Measurements from ENCODE around the gene LIPC. TPM values are rescaled to one million over a fixed set of nuclear protein-coding genes. Genes with fewer than 3 reads are reported as not detected.

Gene LIPC
- total RNA-seq, 1 donor from 2014 or later, result 24.4 TPM

DNA sequence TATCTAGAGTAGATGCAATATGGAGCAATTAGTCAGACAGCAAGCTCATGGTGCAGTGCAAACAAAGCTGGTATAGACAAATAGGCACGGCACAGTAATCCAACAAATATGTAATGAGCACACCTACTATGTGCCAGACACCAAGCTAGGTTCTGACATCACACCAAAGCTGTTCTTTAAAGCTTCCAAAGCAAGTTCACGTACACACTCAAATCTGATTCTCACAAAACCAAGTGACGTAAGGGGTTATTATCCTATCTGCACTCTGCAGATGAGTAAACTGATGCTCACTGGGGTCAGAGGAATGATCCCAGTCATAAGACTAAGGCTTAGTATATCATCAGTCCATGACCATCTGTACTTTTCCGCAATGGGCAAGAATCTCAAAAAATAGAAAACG is 27.8 kb upstream of the LIPC start:
- intact Hi-C loops (cut with DNase I), result no loop called here
- no peak for ATAC-seq
- DNase-seq (ENCODE audit: low spot score), result no peak

DNA sequence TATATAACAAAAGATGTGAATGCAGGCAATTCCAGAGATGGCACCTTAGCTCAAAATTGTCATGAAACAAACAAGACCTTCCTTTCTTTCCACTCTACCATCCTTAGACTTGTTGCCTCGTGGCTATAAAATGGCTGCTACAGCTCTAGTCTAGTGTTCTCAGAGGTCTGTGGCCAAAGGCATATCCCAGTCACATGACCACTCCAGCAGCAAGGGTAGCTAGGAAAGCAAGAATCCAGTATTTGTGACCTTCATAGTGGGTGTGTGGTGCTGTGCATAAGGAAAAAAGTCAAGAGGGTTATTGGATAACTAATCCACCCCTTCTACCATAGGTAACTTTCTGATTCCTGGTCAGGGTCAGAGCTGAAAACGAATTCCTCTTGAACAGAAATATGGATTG is 27.1 kb upstream of the LIPC start:
- DNase-seq (ENCODE audit: low spot score), result no peak
- ATAC-seq, result no peak
- intact Hi-C loops (cut with DNase I), result no loop called here

DNA sequence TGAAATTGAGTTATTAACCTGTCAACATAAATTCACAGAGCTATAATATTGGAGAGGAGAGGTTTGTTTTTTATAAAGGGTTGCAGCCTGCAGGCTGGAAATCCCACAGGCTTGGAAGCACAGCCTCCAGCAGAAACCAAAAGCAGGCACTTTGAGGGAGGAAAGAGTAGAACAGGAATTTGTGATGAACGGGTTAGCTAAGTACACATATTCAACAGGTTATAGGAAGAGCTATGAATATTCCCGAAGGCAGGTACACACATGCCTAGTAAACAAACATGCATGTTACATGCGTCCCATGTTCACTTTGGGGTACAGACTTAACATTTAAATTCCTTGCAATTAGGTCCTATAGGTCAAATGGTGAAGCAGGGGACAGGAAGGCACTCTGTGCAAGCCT is 25.9 kb upstream of the LIPC start:
- ATAC-seq (no peak), DNase-seq (ENCODE audit: low spot score) (no peak)

DNA sequence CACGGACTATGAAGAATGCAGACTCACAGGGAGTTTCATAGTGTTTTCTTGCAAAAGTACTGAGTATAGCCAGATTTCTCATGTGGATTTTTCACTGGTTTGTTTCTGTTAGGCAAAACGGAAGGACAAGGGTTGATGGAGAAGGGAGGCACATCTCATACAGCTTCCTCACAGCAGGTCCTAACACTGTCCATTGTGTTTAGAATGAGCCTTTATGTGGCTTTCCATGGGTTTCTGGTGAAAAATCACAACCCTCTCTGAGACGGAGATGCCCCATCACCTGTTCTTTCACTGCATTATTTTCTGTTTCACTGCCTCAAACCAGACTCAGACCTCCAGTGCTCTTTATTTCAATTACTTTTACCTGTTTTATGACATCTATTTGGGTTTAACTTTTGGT is 25.0 kb upstream of the LIPC start:
- DNase-seq (ENCODE audit: low spot score), result no peak

More for the DNA sequence above, 25.9 kb upstream of the LIPC start:
- intact Hi-C loops (cut with DNase I), result no loop called here

DNA sequence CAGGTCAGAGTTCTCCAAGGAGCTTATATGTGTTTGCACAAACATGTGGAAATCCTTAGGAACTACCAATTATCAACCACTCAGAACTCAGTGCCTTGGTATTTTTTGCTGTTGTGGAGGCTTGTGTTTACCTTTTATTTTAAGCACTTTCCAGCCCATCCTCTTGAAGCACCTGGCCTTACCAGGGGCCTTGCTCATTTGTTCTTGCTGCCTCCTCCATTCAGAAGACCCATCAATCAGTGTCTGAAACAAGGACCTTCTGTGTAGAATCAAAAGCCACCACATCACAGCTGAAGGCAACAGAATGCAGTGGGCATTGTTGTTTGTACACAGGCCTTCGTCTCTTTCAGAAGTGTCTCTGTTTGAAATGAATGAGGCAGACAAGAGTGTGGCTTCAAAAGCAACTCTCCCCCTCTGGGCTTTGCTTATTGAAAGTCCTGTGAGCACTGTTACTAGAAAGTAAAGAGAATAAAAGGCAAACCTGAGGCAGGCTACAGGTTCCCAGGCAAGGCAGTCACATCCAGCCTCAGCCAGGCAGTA is 24.5 kb upstream of the LIPC start:
- peak; percentile 30 for ATAC-seq
- intact Hi-C loops (cut with DNase I), result no loop called here
- DNase-seq (ENCODE audit: low spot score), result no peak

More for the DNA sequence above, 25.0 kb upstream of the LIPC start:
- intact Hi-C loops (cut with DNase I), result no loop called here
- no peak for ATAC-seq

DNA sequence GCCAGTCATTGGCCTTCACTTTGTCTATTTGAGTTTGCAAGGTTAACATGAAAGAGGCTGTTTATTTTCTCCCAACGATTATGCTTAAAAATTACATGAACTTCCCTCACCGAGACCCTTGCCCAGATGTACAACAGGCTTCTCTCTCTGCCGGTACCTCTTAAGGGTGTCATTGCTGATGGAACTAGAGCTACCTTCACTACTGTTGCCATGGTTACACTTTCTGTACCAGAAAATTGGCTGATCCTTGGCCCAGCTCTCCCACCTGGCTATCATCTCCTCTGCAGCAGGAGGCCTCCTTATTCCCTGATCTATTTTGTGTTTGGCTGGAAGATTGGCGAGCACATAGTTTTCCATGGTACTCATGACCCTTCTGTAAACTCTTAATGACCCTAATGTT is 24.0 kb upstream of the LIPC start:
- DNase-seq (ENCODE audit: low spot score) (no peak), ATAC-seq (no peak)
- intact Hi-C loops (cut with DNase I), result no loop called here

DNA sequence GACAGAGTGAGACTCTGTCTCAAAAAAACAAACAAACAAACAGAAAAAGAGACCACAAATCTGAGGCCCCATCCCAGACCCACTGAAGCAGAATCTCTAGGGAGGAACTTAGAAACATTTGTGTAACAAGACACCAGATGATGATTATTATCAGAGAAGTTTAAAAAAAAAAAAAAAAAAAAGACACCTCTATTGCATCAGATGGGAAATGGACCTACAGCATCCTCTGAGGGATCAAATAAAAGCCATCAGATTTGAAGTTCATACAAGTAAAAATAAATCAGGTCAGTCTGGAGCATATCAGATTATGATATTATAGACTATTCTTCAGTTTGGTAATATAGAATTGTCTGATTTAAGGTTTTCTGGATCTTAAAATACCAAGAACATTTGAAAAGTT is 21.9 kb upstream of the LIPC start:
- DNase-seq (ENCODE audit: low spot score) (no peak), ATAC-seq (no peak)
- intact Hi-C loops (cut with DNase I), result no loop called here

DNA sequence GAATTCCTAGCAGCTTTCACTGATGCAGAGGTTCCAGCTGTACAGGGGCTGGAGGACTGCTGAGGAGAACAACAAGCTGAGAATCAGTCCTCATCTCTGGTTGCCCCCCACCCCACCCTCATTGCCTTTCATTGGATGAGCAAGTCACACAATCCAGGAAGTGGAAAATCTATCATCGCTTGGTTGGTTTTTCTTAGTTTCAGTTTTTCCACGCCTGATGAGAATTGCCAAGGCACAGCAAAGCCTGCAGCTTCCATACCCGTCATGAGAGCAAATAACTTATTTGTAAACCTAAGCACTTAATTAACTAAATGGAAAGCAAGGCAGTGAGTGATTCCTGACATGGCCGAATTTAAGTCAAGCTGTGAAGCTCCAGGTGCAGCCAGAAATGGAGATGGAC is 21.4 kb upstream of the LIPC start:
- intact Hi-C loops (cut with DNase I), result no loop called here
- no peak for DNase-seq (ENCODE audit: low spot score)
- ATAC-seq, result no peak

DNA sequence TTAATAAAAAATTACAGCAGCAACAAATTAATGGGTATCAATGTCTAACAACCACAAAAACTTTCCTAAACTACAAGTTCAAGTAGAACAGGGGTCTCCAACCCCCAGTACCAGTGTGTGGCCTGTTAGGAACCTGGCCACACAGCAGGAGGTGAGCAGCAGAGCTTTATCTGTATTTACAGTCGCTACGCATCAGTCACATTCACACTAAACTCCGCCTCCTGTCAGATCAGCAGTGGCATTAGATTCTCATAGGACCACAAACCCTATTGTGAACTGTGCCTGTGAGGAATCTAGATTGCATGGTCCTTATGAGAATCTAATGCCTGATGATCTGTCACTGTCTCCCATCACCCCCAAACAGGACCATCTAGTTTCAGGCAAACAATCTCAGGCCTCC is 18.5 kb upstream of the LIPC start:
- intact Hi-C loops (cut with DNase I), result no loop called here
- ATAC-seq (no peak), DNase-seq (ENCODE audit: low spot score) (no peak)

DNA sequence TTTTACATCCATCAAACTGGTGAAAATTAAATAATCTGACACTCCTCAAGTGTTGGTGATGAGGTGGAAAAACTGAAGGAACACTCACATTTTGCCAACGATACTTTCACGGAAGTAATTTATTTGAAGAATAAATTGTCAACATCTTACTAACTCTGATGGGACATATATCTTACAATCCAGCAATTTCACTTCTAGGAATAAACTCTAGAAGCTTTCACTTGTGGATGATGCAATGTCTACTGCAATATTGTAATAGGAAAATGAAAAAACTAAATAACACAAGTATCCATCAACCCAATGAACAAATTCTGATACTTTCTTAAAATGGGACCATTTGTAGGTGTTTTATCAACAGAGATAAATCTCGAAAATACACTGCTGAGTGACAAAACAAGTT is 16.2 kb upstream of the LIPC start:
- DNase-seq (ENCODE audit: low spot score) (no peak), ATAC-seq (no peak)
- intact Hi-C loops (cut with DNase I), result no loop called here

DNA sequence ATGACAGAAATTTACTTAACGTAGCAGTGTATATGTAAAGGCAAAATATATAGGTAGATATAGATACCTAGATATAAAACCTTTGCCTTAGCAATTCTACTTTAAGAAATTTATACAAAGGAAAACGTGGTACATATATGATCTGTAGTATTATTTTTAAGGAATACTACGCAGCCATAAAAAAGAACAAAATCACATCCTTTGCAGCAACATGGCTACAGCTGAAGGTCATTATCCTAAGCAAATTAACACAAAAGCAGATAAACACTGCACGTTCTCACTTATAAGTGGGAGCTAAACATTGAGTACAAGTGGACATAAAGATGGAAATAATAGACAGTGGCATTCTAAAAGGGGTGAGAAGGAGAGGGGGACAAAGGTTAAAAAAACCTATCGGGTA is 14.8 kb upstream of the LIPC start:
- no peak for ATAC-seq
- intact Hi-C loops (cut with DNase I), result no loop called here
- DNase-seq (ENCODE audit: low spot score), result no peak

DNA sequence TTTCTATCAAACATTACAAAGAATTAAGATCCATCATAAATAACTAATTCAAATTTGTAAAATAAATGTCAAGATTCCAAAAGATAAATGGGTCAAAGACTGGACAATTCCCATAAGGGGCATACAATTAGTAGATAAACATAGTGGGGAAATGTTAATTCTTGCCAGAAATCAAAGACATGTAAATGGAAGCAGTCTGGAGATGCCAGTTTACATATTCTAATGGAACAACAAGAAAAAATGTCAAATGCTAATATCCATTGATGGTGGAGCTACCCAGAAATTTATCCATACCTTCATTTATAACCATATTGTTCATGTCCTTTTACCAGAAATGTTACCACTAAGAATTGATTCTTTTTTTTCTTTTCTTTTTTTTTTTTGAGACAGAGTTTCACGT is 13.7 kb upstream of the LIPC start:
- no peak for ATAC-seq
- no peak for DNase-seq (ENCODE audit: low spot score)
- intact Hi-C loops (cut with DNase I), result no loop called here

DNA sequence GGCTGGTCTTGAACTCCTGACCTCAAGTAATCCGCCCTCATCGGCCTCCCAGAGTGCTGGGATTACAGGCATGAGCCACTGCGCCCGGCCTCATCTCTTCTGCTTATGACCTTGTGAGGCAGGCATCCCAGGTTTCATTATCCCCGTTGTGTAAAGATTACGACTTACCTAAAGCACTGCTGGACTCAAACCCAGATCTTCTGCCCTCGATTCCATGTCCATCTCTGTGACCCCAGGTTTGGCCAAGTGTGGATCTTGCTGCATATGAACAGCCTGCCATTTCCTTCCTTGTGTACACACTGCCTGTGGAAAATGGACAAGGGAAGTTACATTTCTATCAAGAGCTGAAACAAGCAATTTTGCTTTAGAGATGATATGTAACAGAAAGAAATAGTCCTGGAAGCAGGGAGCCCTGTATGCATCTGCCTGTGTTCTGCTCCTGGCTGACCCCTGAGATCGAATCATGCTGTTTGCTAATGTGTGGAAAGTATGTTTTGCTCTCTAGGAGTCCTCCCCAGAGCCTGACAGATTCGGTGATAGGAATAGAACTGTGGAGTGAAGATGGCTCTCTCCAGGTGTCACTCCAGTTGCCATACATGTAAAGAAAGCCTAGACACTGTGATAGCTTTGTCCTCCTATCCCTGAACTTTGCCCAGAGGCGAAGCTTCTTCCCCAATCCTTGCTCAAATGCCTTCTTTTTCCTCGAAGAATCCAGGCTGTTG is 11.8 kb upstream of the LIPC start:
- intact Hi-C loops (cut with DNase I), result no loop called here
- no peak for DNase-seq (ENCODE audit: low spot score)

DNA sequence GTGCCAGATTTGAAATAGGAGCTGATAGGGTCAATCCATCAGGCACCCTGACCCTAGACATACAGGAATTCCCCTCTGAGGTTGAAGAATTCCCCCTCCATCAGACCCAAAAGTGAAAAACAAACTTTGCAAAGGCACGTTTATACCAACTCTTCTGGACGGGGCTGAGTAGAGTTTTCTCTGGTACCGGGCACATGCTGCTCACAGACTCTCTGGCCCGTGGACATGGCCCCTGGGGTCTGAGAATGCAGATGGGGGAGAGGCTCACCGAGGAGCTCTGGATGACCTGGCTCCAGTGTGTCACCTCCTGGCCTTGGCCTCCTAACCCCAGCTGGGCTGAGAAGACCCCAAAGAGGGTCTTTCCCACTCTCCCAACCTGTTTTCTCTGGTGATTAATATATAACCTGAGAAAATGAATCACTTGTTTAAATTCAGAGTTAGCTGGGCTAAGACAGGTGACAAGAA is 11.2 kb upstream of the LIPC start:
- ATAC-seq (no peak), DNase-seq (ENCODE audit: low spot score) (no peak)
- intact Hi-C loops (cut with DNase I), result no loop called here

More for the DNA sequence above, 11.8 kb upstream of the LIPC start:
- ATAC-seq, result no peak

DNA sequence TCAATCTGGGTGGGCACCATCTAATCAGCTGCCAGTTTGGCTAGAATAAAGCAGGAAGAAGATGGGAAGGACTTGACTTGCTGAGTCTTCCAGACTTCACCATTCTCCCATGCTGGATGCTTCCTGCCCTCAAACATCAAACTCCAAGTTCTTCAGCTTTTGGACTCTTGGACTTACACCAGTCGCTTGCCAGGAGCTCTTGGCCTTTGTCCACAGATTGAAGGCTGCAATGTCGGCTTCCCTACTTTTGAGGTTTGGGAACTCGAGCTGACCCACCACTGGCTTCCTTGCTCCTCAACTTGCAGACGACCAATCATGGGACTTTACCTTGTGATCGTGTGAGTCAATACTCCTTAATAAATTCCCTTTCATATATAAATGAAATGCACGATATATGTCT is 8.6 kb upstream of the LIPC start:
- intact Hi-C loops (cut with DNase I), result no loop called here
- ATAC-seq (no peak), DNase-seq (ENCODE audit: low spot score) (no peak)

DNA sequence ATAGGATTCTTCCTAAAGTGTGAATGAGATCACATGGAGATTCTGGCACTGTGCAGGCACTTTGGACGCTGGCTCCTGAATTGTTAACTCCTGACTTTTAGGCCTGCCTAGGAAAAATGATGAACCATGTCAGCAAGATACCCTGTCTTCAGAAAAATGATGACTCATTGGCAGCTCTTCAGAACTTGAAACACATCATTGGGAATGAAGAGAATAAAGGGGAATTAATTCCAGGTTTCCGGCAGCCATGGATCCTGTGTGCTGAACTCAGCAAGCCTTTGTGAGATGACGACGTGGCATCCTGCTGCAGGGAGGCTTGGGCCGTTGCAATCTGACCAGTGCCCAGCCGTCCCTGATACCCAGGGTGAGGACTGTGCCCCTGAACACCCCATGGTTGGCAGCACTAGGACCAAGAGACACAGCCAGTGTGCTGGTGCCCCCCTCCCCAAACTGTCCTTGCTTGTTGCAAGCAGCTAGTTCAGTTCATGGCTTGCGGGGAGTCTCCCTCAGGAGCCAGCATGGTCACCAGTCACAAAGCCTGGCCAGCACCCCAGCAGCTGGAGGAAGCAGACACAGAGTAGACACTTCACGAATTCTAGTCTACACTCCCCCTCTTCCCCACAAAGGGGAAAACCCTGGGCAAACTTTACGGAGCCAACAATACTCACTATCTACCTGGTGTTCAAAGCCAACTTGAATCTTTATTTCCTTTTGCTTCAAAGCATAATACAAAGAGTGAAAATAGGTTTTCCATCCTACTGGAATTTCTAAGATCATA is 7.8 kb upstream of the LIPC start:
- DNase-seq (ENCODE audit: low spot score) (no peak), ATAC-seq (peak; percentile 68)
- intact Hi-C loops (cut with DNase I), result no loop called here

DNA sequence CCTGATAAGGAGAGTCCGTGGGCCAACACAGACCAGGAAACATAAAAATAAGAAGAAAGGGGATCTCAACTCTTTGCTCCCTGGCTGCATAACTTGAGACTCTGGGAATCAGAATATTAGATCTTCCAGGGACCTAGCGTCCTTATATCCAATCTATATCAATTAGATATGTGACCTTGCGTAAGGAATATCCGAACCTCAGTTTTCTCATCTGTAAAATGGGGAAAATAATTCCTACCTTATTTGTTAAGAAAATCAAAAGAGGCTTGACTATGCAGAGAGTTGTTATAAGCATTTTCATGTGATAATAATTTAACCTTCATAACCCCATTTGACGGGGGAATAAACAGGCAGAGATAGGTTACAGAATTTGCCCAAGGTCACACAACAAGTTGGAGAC is 7.1 kb upstream of the LIPC start:
- intact Hi-C loops (cut with DNase I), result no loop called here
- DNase-seq (ENCODE audit: low spot score) (no peak), ATAC-seq (no peak)

DNA sequence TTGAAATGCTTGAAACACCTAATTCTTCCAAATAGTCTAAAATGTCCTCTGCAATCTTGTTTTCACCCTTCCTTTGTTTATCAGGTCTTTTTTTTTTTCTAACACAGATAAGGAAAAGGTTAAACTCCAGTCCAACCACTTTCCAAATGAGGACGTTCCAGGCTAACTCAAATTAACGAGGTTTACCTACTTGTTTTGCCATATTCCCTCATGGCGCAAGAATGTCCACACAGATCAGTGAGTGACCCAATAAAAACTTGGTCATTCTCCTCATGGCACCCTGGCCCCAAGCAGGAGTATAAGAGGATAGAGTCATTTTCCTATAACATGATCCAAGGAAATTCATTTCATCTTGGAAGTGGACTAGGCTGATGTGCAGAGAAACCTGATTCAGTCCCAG is 6.6 kb upstream of the LIPC start:
- no peak for DNase-seq (ENCODE audit: low spot score)
- intact Hi-C loops (cut with DNase I), result no loop called here
- ATAC-seq, result no peak

DNA sequence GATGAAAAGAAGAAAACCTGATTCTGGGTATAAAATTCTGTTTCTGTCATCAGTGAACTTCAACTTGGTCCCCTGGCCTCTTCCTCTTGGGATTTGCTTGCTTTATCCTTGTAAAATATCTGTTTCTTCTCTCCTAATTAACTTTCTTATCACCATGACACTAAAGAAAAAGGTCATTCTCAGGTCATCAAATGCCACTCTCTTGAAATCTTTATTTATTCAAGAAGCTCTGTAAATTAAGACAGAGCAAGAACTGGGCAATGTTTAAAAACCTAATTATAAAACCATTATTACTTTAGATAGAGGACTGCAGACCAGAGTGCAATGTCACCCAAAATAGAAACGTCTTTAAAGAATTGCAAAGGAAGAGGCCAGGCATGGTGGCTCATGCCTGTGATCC is 6.0 kb upstream of the LIPC start:
- ATAC-seq (no peak), DNase-seq (ENCODE audit: low spot score) (no peak)
- intact Hi-C loops (cut with DNase I), result loop anchor here (1.0 kb wide), 1 partner anchor 44 kb away; no protein-coding TSS in a partner anchor

DNA sequence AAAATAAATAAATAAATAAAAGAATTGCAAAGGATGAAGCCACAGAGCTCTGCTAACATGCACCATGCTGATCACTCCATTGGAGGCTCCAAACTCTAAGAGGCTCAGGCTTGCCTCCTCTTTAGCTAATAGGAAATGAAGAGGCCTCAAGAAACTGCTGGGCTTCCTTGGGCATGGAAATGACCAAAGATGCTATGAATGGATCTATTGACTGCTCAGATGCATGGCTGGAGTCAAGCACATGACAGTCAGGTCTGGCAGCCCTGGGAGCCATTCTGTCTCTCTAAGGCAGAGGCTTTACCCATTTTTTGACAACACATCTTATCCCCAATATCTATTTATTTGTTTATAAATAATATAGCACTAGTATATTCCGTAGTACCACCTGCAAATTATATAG is 5.3 kb upstream of the LIPC start:
- DNase-seq (ENCODE audit: low spot score) (no peak), ATAC-seq (no peak)
- intact Hi-C loops (cut with DNase I), result loop anchor here (1.0 kb wide), 1 partner anchor 44 kb away; no protein-coding TSS in a partner anchor

All from sciatic nerve (tissue), 2 donors.